ENCODE data around the gene C1orf52. TPM values are rescaled to one million over a fixed set of nuclear protein-coding genes. Genes with fewer than 3 reads are reported as not detected.

C1orf52 gene
- total RNA-seq, 1 experiment from 2014 or later, result 51.6 TPM

- TF ChIP-seq POLR2AphosphoS5 (IDR thresholded peaks at IDR 0.05; ENCODE audit: low read depth, low read length), result no peak
- no peak for TF ChIP-seq SIN3A (IDR thresholded peaks at IDR 0.05; ENCODE audit: borderline replicate concordance, insufficient read depth, low read depth, low read length)
- TF ChIP-seq, protein P1, sequence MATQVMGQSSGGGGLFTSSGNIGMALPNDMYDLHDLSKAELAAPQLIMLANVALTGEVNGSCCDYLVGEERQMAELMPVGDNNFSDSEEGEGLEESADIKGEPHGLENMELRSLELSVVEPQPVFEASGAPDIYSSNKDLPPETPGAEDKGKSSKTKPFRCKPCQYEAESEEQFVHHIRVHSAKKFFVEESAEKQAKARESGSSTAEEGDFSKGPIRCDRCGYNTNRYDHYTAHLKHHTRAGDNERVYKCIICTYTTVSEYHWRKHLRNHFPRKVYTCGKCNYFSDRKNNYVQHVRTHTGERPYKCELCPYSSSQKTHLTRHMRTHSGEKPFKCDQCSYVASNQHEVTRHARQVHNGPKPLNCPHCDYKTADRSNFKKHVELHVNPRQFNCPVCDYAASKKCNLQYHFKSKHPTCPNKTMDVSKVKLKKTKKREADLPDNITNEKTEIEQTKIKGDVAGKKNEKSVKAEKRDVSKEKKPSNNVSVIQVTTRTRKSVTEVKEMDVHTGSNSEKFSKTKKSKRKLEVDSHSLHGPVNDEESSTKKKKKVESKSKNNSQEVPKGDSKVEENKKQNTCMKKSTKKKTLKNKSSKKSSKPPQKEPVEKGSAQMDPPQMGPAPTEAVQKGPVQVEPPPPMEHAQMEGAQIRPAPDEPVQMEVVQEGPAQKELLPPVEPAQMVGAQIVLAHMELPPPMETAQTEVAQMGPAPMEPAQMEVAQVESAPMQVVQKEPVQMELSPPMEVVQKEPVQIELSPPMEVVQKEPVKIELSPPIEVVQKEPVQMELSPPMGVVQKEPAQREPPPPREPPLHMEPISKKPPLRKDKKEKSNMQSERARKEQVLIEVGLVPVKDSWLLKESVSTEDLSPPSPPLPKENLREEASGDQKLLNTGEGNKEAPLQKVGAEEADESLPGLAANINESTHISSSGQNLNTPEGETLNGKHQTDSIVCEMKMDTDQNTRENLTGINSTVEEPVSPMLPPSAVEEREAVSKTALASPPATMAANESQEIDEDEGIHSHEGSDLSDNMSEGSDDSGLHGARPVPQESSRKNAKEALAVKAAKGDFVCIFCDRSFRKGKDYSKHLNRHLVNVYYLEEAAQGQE (IDR thresholded peaks at IDR 0.05; ENCODE audit: insufficient read depth in 1 of 2, low read depth in 2 of 2, low read length in 1 of 2), result no peak
- Histone ChIP-seq H3K4me1 (ENCODE audit: control insufficient read depth, insufficient read depth, low read length) (peaks cover 13% of the 10 kb centered on the region), H3K27me3 (ENCODE audit: control insufficient read depth, insufficient read depth, low read length) (no peaks in the 10 kb centered on the region), H3K9me3 (ENCODE audit: control insufficient read depth, insufficient read depth, low read depth, low read length) (no peaks in the 10 kb centered on the region), H3K27ac (ENCODE audit: low read length) (no peak overlapping the region), H3K36me3 (ENCODE audit: control insufficient read depth, insufficient read depth, low read length) (no peaks in the 10 kb centered on the region), H3K4me3 (ENCODE audit: low read depth in 2 of 2, low read length in 2 of 2) (no peak overlapping the region)
- ChIA-PET POLR2A (no interaction called here), CTCF (interaction anchor here (0.6 kb wide), 1 partner anchor 19 kb away, joined by 6 read pairs; no protein-coding TSS in a partner anchor)
- DNase-seq (ENCODE audit: low read depth, low spot score) (no peak), ATAC-seq (no peak)
- no TSS peak for BruUV-seq (replicated peaks)
- in situ Hi-C loops (cut with HindIII; ENCODE audit: low pct_unique_long_range_greater_than_20kb, low sequenced_read_pairs) (no loop called here), intact Hi-C loops (cut with micrococcal nuclease; ENCODE audit: unreplicated experiment) (no loop called here)
Measured at GRCh38 chr1:85283475-85284199, 24.2 kb upstream of the C1orf52 start.

DNA sequence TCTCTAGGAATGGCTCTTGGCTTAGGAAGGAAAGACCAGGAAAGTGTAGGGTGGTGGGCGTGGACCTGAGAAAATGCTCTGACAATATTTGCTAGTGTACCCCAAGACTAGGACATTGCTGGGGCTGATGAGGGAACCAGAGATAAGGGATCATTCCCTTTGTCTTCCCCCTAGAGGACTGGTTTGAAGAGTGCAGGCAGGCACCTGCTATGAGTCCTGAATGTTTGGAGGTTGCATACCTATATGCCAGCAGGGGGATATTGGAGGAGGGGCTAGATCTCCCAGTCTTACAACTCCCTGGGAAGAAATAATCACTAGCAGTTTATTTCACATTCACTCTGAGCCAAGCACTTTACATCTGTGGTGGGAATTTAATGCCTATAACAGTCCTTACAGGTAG lies 23.0 kb upstream of the C1orf52 start:
- no peak for DNase-seq (ENCODE audit: low read depth, low spot score)
- BruUV-seq (replicated peaks), result no TSS peak
- ATAC-seq, result peak; percentile 42
- Histone ChIP-seq H3K27me3 (ENCODE audit: control insufficient read depth, insufficient read depth, low read length) (no peaks in the 10 kb centered on the region), H3K27ac (ENCODE audit: low read length) (peak overlapping the region; percentile 12; the same call in 1 of the 2 replicates), H3K9me3 (ENCODE audit: control insufficient read depth, insufficient read depth, low read depth, low read length) (no peaks in the 10 kb centered on the region), H3K4me1 (ENCODE audit: control insufficient read depth, insufficient read depth, low read length) (peaks cover 24% of the 10 kb centered on the region), H3K4me3 (ENCODE audit: low read depth in 2 of 2, low read length in 2 of 2) (no peak overlapping the region), H3K36me3 (ENCODE audit: control insufficient read depth, insufficient read depth, low read length) (no peaks in the 10 kb centered on the region)
- in situ Hi-C loops (cut with HindIII; ENCODE audit: low pct_unique_long_range_greater_than_20kb, low sequenced_read_pairs) (no loop called here), intact Hi-C loops (cut with micrococcal nuclease; ENCODE audit: unreplicated experiment) (no loop called here)
- TF ChIP-seq SIN3A (IDR thresholded peaks at IDR 0.05; ENCODE audit: borderline replicate concordance, insufficient read depth, low read depth, low read length) (no peak), TCF7L2 (IDR thresholded peaks at IDR 0.05; ENCODE audit: low read depth, low read length) (no peak), POLR2AphosphoS5 (IDR thresholded peaks at IDR 0.05; ENCODE audit: low read depth, low read length) (no peak)
- TF ChIP-seq, protein P1 (IDR thresholded peaks at IDR 0.05; ENCODE audit: insufficient read depth in 1 of 2, low read depth in 2 of 2, low read length in 1 of 2), result no peak
- TF ChIP-seq, protein P2, sequence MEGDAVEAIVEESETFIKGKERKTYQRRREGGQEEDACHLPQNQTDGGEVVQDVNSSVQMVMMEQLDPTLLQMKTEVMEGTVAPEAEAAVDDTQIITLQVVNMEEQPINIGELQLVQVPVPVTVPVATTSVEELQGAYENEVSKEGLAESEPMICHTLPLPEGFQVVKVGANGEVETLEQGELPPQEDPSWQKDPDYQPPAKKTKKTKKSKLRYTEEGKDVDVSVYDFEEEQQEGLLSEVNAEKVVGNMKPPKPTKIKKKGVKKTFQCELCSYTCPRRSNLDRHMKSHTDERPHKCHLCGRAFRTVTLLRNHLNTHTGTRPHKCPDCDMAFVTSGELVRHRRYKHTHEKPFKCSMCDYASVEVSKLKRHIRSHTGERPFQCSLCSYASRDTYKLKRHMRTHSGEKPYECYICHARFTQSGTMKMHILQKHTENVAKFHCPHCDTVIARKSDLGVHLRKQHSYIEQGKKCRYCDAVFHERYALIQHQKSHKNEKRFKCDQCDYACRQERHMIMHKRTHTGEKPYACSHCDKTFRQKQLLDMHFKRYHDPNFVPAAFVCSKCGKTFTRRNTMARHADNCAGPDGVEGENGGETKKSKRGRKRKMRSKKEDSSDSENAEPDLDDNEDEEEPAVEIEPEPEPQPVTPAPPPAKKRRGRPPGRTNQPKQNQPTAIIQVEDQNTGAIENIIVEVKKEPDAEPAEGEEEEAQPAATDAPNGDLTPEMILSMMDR (IDR thresholded peaks at IDR 0.05), result no peak; the same call in none of the 2 replicates
- CTCF ChIA-PET, result no interaction called here
- POLR2A ChIA-PET, result no interaction called here
